Measurements from ENCODE around the gene FAM120A.

- TF ChIP-seq CTCF (IDR thresholded peaks at IDR 0.05), result no peak
- no peak for TF ChIP-seq POLR2AphosphoS5 (IDR thresholded peaks at IDR 0.05)
These were observed 85.4 kb downstream of the FAM120A start for GRCh38 chr9:93536874-93537273.
